Measurements from ENCODE around the gene RIMBP3C. TPM values are rescaled to one million over a fixed set of nuclear protein-coding genes. Genes with fewer than 3 reads are reported as not detected.
"Not testable (repeated sequence)": the region's sequence is repeated elsewhere in the genome, so short reads cannot be mapped to it uniquely, and the experiment has no call there.

Gene RIMBP3C
- total RNA-seq, 1 donor from 2014 or later = 0.22 TPM

DNA sequence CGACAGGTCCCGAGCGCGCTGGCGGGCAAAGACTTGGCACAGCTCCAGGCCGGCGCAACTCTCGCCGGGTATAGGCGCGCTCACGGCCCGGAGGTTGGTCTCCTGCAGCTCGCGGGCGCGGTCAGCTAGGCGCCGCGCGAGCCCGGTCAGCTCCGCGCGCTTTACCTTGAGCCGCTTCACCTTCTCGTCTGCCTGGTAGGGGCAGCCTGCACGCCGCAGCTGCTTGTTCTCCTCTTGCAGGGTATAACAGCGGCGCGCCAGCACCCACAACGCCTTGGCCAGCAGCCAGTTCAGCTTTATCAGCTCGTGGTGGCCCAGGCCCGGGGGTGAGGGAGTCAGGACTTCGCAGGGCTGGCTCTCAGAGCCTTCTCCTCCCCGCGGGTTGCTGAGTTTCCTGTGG lies 1.7 kb downstream of the RIMBP3C start:
- H3K9me3 Mint-ChIP-seq (ENCODE audit: low read depth); DNase-seq (ENCODE audit: low spot score); H3K4me3 Mint-ChIP-seq (ENCODE audit: unreplicated experiment); H3K27me3 Mint-ChIP-seq (ENCODE audit: low read depth); H3K36me3 Mint-ChIP-seq (ENCODE audit: low read depth); H3K27ac Mint-ChIP-seq (ENCODE audit: unreplicated experiment); H3K4me1 Mint-ChIP-seq (ENCODE audit: low read depth): not testable (repeated sequence)

DNA sequence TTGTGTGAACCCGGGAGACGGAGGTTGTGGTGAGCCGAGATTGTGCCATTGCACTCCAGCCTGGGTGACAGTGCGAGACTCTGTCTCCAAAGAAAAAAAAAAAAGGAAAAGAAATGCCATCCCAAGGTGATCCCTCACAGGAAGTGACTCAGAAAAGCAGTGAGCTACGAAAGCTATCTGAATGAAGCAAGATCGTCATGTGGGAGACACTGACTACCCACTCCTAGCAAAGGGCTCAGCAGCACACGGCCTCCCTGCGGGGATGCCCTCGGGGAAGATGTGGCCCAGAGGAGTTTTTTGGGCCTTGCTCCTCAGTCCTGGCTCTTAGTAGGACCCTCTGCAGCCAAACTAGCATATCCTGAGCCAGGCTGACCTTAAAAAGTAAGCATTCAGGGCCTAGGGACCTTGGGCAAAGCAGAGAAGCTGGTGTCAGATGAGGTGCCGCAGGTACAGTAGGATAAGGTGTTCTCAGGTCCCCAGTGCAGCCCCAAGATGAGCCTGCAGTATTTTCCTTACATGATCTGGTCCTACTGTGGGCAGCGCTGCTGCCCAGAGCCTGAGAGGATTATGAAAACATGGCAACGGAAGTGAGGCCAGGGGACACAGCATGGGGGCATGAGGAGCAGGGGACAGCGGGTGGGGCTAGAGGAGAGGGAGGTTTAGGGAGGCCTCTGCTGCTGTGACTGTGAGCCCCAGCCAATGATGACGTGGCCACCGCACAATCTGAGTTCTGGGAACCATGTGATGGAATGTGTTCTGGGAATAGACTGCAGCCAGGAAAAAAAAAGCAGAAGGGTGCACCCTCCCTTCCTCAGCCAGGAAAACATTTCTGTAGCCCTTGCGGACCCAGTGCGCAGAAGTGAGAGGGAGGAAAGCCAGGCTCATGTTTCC lies 6.6 kb downstream of the RIMBP3C start:
- H3K4me1 Mint-ChIP-seq (ENCODE audit: low read depth); DNase-seq (ENCODE audit: low spot score); H3K9me3 Mint-ChIP-seq (ENCODE audit: low read depth); H3K4me3 Mint-ChIP-seq (ENCODE audit: unreplicated experiment); H3K27ac Mint-ChIP-seq (ENCODE audit: unreplicated experiment); H3K27me3 Mint-ChIP-seq (ENCODE audit: low read depth); H3K36me3 Mint-ChIP-seq (ENCODE audit: low read depth): not testable (repeated sequence)

GRCh38 chr22:21539862-21540261 lies 11.4 kb downstream of the RIMBP3C start:
- not testable (repeated sequence) for DNase-seq (ENCODE audit: low spot score); H3K27me3 Mint-ChIP-seq (ENCODE audit: low read depth); H3K4me1 Mint-ChIP-seq (ENCODE audit: low read depth); H3K9me3 Mint-ChIP-seq (ENCODE audit: low read depth); H3K36me3 Mint-ChIP-seq (ENCODE audit: low read depth); H3K4me3 Mint-ChIP-seq (ENCODE audit: unreplicated experiment); H3K27ac Mint-ChIP-seq (ENCODE audit: unreplicated experiment)

GRCh38 chr22:21532863-21533648 lies 18.2 kb downstream of the RIMBP3C start:
- H3K27me3 Mint-ChIP-seq (ENCODE audit: low read depth); H3K9me3 Mint-ChIP-seq (ENCODE audit: low read depth); H3K4me1 Mint-ChIP-seq (ENCODE audit: low read depth); DNase-seq (ENCODE audit: low spot score); H3K4me3 Mint-ChIP-seq (ENCODE audit: unreplicated experiment); H3K36me3 Mint-ChIP-seq (ENCODE audit: low read depth); H3K27ac Mint-ChIP-seq (ENCODE audit: unreplicated experiment): not testable (repeated sequence)

GRCh38 chr22:21531525-21531924 lies 19.7 kb downstream of the RIMBP3C start:
- H3K9me3 Mint-ChIP-seq (ENCODE audit: low read depth); DNase-seq (ENCODE audit: low spot score); H3K27ac Mint-ChIP-seq (ENCODE audit: unreplicated experiment); H3K27me3 Mint-ChIP-seq (ENCODE audit: low read depth); H3K4me1 Mint-ChIP-seq (ENCODE audit: low read depth); H3K36me3 Mint-ChIP-seq (ENCODE audit: low read depth); H3K4me3 Mint-ChIP-seq (ENCODE audit: unreplicated experiment): not testable (repeated sequence)

GRCh38 chr22:21526705-21527500 lies 24.4 kb downstream of the RIMBP3C start:
- H3K27me3 Mint-ChIP-seq (ENCODE audit: low read depth); H3K4me1 Mint-ChIP-seq (ENCODE audit: low read depth); H3K9me3 Mint-ChIP-seq (ENCODE audit: low read depth); H3K36me3 Mint-ChIP-seq (ENCODE audit: low read depth); H3K27ac Mint-ChIP-seq (ENCODE audit: unreplicated experiment); H3K4me3 Mint-ChIP-seq (ENCODE audit: unreplicated experiment); DNase-seq (ENCODE audit: low spot score): not testable (repeated sequence)

- H3K4me3 Mint-ChIP-seq (ENCODE audit: unreplicated experiment); H3K27ac Mint-ChIP-seq (ENCODE audit: unreplicated experiment); H3K27me3 Mint-ChIP-seq (ENCODE audit: low read depth); H3K36me3 Mint-ChIP-seq (ENCODE audit: low read depth); DNase-seq (ENCODE audit: low spot score); H3K4me1 Mint-ChIP-seq (ENCODE audit: low read depth); H3K9me3 Mint-ChIP-seq (ENCODE audit: low read depth): not testable (repeated sequence)
These were observed 34.1 kb downstream of the RIMBP3C start for GRCh38 chr22:21516970-21517764.

DNA sequence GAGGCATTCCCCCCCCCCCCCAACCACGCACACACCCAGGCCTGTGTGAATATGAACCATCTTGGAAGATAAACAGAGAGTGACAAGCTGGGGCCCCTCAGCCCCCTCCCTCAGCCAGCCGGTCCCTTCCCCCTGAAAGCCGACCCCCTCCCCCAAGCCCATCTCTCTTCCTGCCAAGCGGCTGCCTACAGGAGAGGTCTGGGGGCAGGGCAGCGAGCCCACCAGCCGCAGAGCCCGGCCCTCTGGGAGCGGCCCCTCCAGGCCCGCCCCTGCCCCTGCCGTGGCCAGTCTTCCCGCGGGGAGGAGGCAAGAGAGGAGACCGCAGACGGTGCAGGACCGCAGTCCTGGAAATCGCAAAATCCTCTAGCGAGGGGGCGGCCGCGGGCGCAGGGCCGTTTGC lies 34.7 kb downstream of the RIMBP3C start:
- H3K4me1 Mint-ChIP-seq (ENCODE audit: low read depth); H3K9me3 Mint-ChIP-seq (ENCODE audit: low read depth); H3K27me3 Mint-ChIP-seq (ENCODE audit: low read depth); DNase-seq (ENCODE audit: low spot score); H3K4me3 Mint-ChIP-seq (ENCODE audit: unreplicated experiment); H3K36me3 Mint-ChIP-seq (ENCODE audit: low read depth); H3K27ac Mint-ChIP-seq (ENCODE audit: unreplicated experiment): not testable (repeated sequence)

DNA sequence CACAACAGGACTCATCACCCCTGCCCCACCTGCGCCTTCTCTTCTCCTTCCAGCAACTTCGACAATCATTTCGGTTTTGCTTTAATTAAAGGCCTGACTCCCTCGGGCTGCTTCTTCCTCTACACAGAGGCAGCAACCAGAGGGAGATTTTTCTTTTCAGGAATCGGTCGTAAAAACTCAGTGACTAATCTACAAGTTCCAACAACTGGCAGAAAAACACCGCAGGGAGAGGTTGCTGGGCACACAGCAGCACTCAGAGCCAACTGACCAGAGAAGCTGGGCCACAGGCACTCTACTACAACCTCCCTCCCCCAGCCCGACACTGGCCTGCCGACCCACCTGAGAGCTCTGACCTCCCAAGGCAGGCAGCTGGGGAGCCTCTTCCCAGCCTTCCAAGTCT lies 36.0 kb downstream of the RIMBP3C start:
- not testable (repeated sequence) for H3K4me1 Mint-ChIP-seq (ENCODE audit: low read depth); H3K36me3 Mint-ChIP-seq (ENCODE audit: low read depth); H3K27ac Mint-ChIP-seq (ENCODE audit: unreplicated experiment); H3K4me3 Mint-ChIP-seq (ENCODE audit: unreplicated experiment); H3K27me3 Mint-ChIP-seq (ENCODE audit: low read depth); DNase-seq (ENCODE audit: low spot score); H3K9me3 Mint-ChIP-seq (ENCODE audit: low read depth)

GRCh38 chr22:21514117-21514516 lies 37.1 kb downstream of the RIMBP3C start:
- not testable (repeated sequence) for H3K36me3 Mint-ChIP-seq (ENCODE audit: low read depth); DNase-seq (ENCODE audit: low spot score); H3K27ac Mint-ChIP-seq (ENCODE audit: unreplicated experiment); H3K27me3 Mint-ChIP-seq (ENCODE audit: low read depth); H3K9me3 Mint-ChIP-seq (ENCODE audit: low read depth); H3K4me3 Mint-ChIP-seq (ENCODE audit: unreplicated experiment); H3K4me1 Mint-ChIP-seq (ENCODE audit: low read depth)

Data from chondrocyte (in vitro differentiated cells).